ENCODE measurements around the gene DNPH1.

Gene DNPH1

GRCh38 chr6:43264599-43265145 is 35.4 kb upstream of the DNPH1 start:
- in situ Hi-C loops (cut with MboI; ENCODE audit: low sequenced_read_pairs) = no loop called here

- in situ Hi-C loops (cut with MboI; ENCODE audit: low sequenced_read_pairs) = no loop called here
Observed at GRCh38 chr6:43263314-43264178, 34.3 kb upstream of the DNPH1 start.

- in situ Hi-C loops (cut with MboI; ENCODE audit: low sequenced_read_pairs) = no loop called here
Observed at GRCh38 chr6:43262780-43263313, 33.6 kb upstream of the DNPH1 start.

GRCh38 chr6:43262000-43262779 is 32.9 kb upstream of the DNPH1 start:
- in situ Hi-C loops (cut with MboI; ENCODE audit: low sequenced_read_pairs) = no loop called here

GRCh38 chr6:43261198-43261597 is 31.9 kb upstream of the DNPH1 start:
- in situ Hi-C loops (cut with MboI; ENCODE audit: low sequenced_read_pairs) = no loop called here

GRCh38 chr6:43260791-43261190 is 31.5 kb upstream of the DNPH1 start:
- in situ Hi-C loops (cut with MboI; ENCODE audit: low sequenced_read_pairs) = no loop called here

GRCh38 chr6:43258807-43259686 is 29.8 kb upstream of the DNPH1 start:
- in situ Hi-C loops (cut with MboI; ENCODE audit: low sequenced_read_pairs) = loop anchor here (10.0 kb wide), 1 partner anchor 246 kb away; no protein-coding TSS in a partner anchor

GRCh38 chr6:43258180-43258579 is 28.9 kb upstream of the DNPH1 start:
- in situ Hi-C loops (cut with MboI; ENCODE audit: low sequenced_read_pairs) = loop anchor here (10.0 kb wide), 1 partner anchor 247 kb away; no protein-coding TSS in a partner anchor

- in situ Hi-C loops (cut with MboI; ENCODE audit: low sequenced_read_pairs) = loop anchor here (10.0 kb wide), 1 partner anchor 247 kb away; no protein-coding TSS in a partner anchor
Observed at GRCh38 chr6:43257367-43258145, 28.3 kb upstream of the DNPH1 start.

GRCh38 chr6:43256670-43257366 is 27.5 kb upstream of the DNPH1 start:
- in situ Hi-C loops (cut with MboI; ENCODE audit: low sequenced_read_pairs) = loop anchor here (10.0 kb wide), 1 partner anchor 248 kb away; no protein-coding TSS in a partner anchor

GRCh38 chr6:43255408-43256054 is 26.2 kb upstream of the DNPH1 start:
- in situ Hi-C loops (cut with MboI; ENCODE audit: low sequenced_read_pairs) = loop anchor here (10.0 kb wide), 1 partner anchor 249 kb away; no protein-coding TSS in a partner anchor

- in situ Hi-C loops (cut with MboI; ENCODE audit: low sequenced_read_pairs) = loop anchor here (10.0 kb wide), 1 partner anchor 250 kb away; no protein-coding TSS in a partner anchor
Observed at GRCh38 chr6:43254846-43255245, 25.6 kb upstream of the DNPH1 start.

GRCh38 chr6:43254138-43254817 is 25.0 kb upstream of the DNPH1 start:
- in situ Hi-C loops (cut with MboI; ENCODE audit: low sequenced_read_pairs) = loop anchor here (10.0 kb wide), 1 partner anchor 251 kb away; no protein-coding TSS in a partner anchor

GRCh38 chr6:43253401-43253800 is 24.1 kb upstream of the DNPH1 start:
- in situ Hi-C loops (cut with MboI; ENCODE audit: low sequenced_read_pairs) = loop anchor here (10.0 kb wide), 1 partner anchor 251 kb away; no protein-coding TSS in a partner anchor

- in situ Hi-C loops (cut with MboI; ENCODE audit: low sequenced_read_pairs) = loop anchor here (10.0 kb wide), 1 partner anchor 254 kb away; no protein-coding TSS in a partner anchor
Observed at GRCh38 chr6:43250992-43251373, 21.7 kb upstream of the DNPH1 start.

- in situ Hi-C loops (cut with MboI; ENCODE audit: low sequenced_read_pairs) = no loop called here
Observed at GRCh38 chr6:43248791-43249190, 19.5 kb upstream of the DNPH1 start.

GRCh38 chr6:43248101-43248500 is 18.8 kb upstream of the DNPH1 start:
- in situ Hi-C loops (cut with MboI; ENCODE audit: low sequenced_read_pairs) = no loop called here
